Astrocyte (in vitro differentiated cells and primary cell): ENCODE results near the gene CPNE4. TPM values are rescaled to one million over a fixed set of nuclear protein-coding genes. Genes with fewer than 3 reads are reported as not detected.

Source experiments
- DNase-seq: peaks from one replicate; pipeline ENCODE4 v3.0.0-alpha.2; 2010; ENCODE audit warnings: low read depth
- FAIRE-seq: peaks from 2 replicates; lab custom pipeline; 2011; peaks lifted over from hg19 to GRCh38; lab: Jason Lieb, UNC
- H2AFZ ChIP-seq: 2 replicates; pipeline ENCODE4 v1.6.0; 2012; ENCODE audit warnings: low read depth, low read length, inconsistent platforms
- H3K27ac ChIP-seq: 2 replicates; pipeline ENCODE4 v1.5.1; 2011; ENCODE audit warnings: low read depth, low read length, inconsistent platforms
- H3K27me3 ChIP-seq: 2 replicates; pipeline ENCODE4 v1.6.0; 2011; ENCODE audit warnings: low read length, inconsistent platforms; ENCODE audit not compliant: insufficient read depth
- H3K36me3 ChIP-seq: 2 replicates; pipeline ENCODE4 v1.5.1; 2011; ENCODE audit warnings: low read length, inconsistent platforms; ENCODE audit not compliant: insufficient read depth
- H3K4me1 ChIP-seq: 2 replicates; pipeline ENCODE4 v1.5.1; 2011; ENCODE audit warnings: low read length, inconsistent platforms; ENCODE audit not compliant: insufficient read depth
- H3K4me2 ChIP-seq: 2 replicates; pipeline ENCODE4 v1.6.0; 2012; ENCODE audit warnings: low read length, inconsistent platforms
- H3K4me3 ChIP-seq: 2 replicates; pipeline ENCODE4 v1.5.1; 2011; ENCODE audit warnings: low read depth, mild to moderate bottlenecking, low read length, inconsistent platforms; ENCODE audit not compliant: insufficient read depth
- H3K79me2 ChIP-seq: 2 replicates; pipeline ENCODE4 v1.6.0; 2012; ENCODE audit warnings: mild to moderate bottlenecking, low read length, inconsistent platforms; ENCODE audit not compliant: insufficient read depth
- H3K9ac ChIP-seq: 2 replicates; pipeline ENCODE4 v1.6.0; 2012; ENCODE audit warnings: mild to moderate bottlenecking, low read length, inconsistent platforms
- H3K9me3 ChIP-seq: 2 replicates; pipeline ENCODE4 v1.5.1; 2012; ENCODE audit warnings: low read depth, mild to moderate bottlenecking, low read length, inconsistent platforms; ENCODE audit not compliant: insufficient read depth
- H4K20me1 ChIP-seq: 2 replicates; pipeline ENCODE4 v1.6.0; 2012; ENCODE audit warnings: low read length, inconsistent platforms; ENCODE audit not compliant: insufficient read depth
- H3K27ac Mint-ChIP-seq: one replicate; pipeline ENCODE4 v1.8.0; 2021; ENCODE audit warnings: mild to moderate bottlenecking, mixed read lengths; ENCODE audit not compliant: unreplicated experiment
- H3K27me3 Mint-ChIP-seq: one replicate; pipeline ENCODE4 v1.8.0; 2021; ENCODE audit warnings: low read depth, mixed read lengths; ENCODE audit not compliant: unreplicated experiment
- H3K36me3 Mint-ChIP-seq: one replicate; pipeline ENCODE4 v1.8.0; 2021; ENCODE audit warnings: low read depth, mixed read lengths; ENCODE audit not compliant: unreplicated experiment
- H3K4me1 Mint-ChIP-seq: one replicate; pipeline ENCODE4 v1.8.0; 2021; ENCODE audit warnings: low read depth, mixed read lengths; ENCODE audit not compliant: unreplicated experiment
- H3K4me3 Mint-ChIP-seq: one replicate; pipeline ENCODE4 v1.8.0; 2021; ENCODE audit warnings: mild to moderate bottlenecking, moderate library complexity, mixed read lengths; ENCODE audit not compliant: unreplicated experiment
- H3K9me3 Mint-ChIP-seq: one replicate; pipeline ENCODE4 v1.8.0; 2021; ENCODE audit warnings: mild to moderate bottlenecking, mixed read lengths; ENCODE audit not compliant: unreplicated experiment
- CTCF ChIP-seq: IDR thresholded peaks from 2 replicates; pipeline ENCODE4 v1.5.1; 2011; ENCODE audit warnings: low read depth, mild to moderate bottlenecking, inconsistent platforms, low read length, moderate library complexity; ENCODE audit not compliant: insufficient read depth
- EZH2 ChIP-seq: IDR thresholded peaks from 2 replicates; pipeline ENCODE4 v1.6.1; 2012; ENCODE audit warnings: mild to moderate bottlenecking, low read length, inconsistent platforms; ENCODE audit not compliant: insufficient read depth
- total RNA-seq: library from RNA; stranded (reverse); gene quantifications from 2 replicates; pipeline ENCODE4 v1.2.1, GENCODE V29; 2021

The CPNE4 gene
- total RNA-seq, 1 donor from 2014 or later = 0.68 TPM

- H3K27ac Mint-ChIP-seq = no peak overlapping the region
- H4K20me1 ChIP-seq = no peaks in the 10 kb centered on the region
- TF ChIP-seq CTCF = no peak
- no peaks in the 10 kb centered on the region for H3K4me1 ChIP-seq
- H3K9ac ChIP-seq = no peak overlapping the region
- no peak overlapping the region for H3K27ac ChIP-seq
- DNase-seq (no peak), FAIRE-seq (no peak)
- no peak overlapping the region for H3K4me3 Mint-ChIP-seq
- no peak overlapping the region for H3K4me2 ChIP-seq
- no peaks in the 10 kb centered on the region for H3K9me3 ChIP-seq
- H3K4me1 Mint-ChIP-seq = no peaks in the 10 kb centered on the region
- H3K79me2 ChIP-seq = no peaks in the 10 kb centered on the region
- H3K36me3 ChIP-seq = no peaks in the 10 kb centered on the region
- H2AFZ ChIP-seq = no peak overlapping the region
- H3K36me3 Mint-ChIP-seq = no peaks in the 10 kb centered on the region
- peaks cover 2% of the 10 kb centered on the region for H3K27me3 ChIP-seq
- peaks cover 1% of the 10 kb centered on the region for H3K27me3 Mint-ChIP-seq
- no peaks in the 10 kb centered on the region for H3K9me3 Mint-ChIP-seq
- no peak overlapping the region for H3K4me3 ChIP-seq
These were observed 411.4 kb downstream of the CPNE4 start for GRCh38 chr3:131623431-131623830.

- H3K36me3 ChIP-seq = no peaks in the 10 kb centered on the region
- no peak overlapping the region for H2AFZ ChIP-seq
- H3K4me3 ChIP-seq = no peak overlapping the region
- H3K4me1 Mint-ChIP-seq = no peaks in the 10 kb centered on the region
- no peak overlapping the region for H3K4me3 Mint-ChIP-seq
- H3K9me3 Mint-ChIP-seq = no peaks in the 10 kb centered on the region
- DNase-seq (no peak), FAIRE-seq (no peak)
- no peaks in the 10 kb centered on the region for H4K20me1 ChIP-seq
- H3K27me3 Mint-ChIP-seq = peaks cover 1% of the 10 kb centered on the region
- H3K27ac Mint-ChIP-seq = no peak overlapping the region
- H3K79me2 ChIP-seq = no peaks in the 10 kb centered on the region
- H3K9me3 ChIP-seq = no peaks in the 10 kb centered on the region
- peaks cover 2% of the 10 kb centered on the region for H3K27me3 ChIP-seq
- TF ChIP-seq EZH2 (no peak), CTCF (no peak)
- H3K36me3 Mint-ChIP-seq = no peaks in the 10 kb centered on the region
- H3K9ac ChIP-seq = no peak overlapping the region
- H3K4me1 ChIP-seq = no peaks in the 10 kb centered on the region
- H3K4me2 ChIP-seq = no peak overlapping the region
- H3K27ac ChIP-seq = no peak overlapping the region
These were observed 412.1 kb downstream of the CPNE4 start for GRCh38 chr3:131622726-131623125.

- Histone ChIP-seq H4K20me1 (no peaks in the 10 kb centered on the region), H3K4me1 (no peaks in the 10 kb centered on the region), H3K36me3 (no peaks in the 10 kb centered on the region), H3K4me2 (no peak overlapping the region), H3K9me3 (no peaks in the 10 kb centered on the region), H3K27me3 (peaks cover 2% of the 10 kb centered on the region), H3K9ac (no peak overlapping the region), H2AFZ (no peak overlapping the region), H3K79me2 (no peaks in the 10 kb centered on the region), H3K27ac (no peak overlapping the region), H3K4me3 (no peak overlapping the region)
- TF ChIP-seq CTCF (no peak), EZH2 (no peak)
- Mint-ChIP-seq H3K36me3 (no peaks in the 10 kb centered on the region), H3K4me1 (no peaks in the 10 kb centered on the region), H3K27me3 (peaks cover 1% of the 10 kb centered on the region), H3K4me3 (no peak overlapping the region), H3K9me3 (no peaks in the 10 kb centered on the region), H3K27ac (no peak overlapping the region)
- FAIRE-seq (no peak), DNase-seq (no peak)
These were observed 413.8 kb downstream of the CPNE4 start for GRCh38 chr3:131620977-131621376.
